ENCODE data around the gene FHL3.

The FHL3 gene

DNA sequence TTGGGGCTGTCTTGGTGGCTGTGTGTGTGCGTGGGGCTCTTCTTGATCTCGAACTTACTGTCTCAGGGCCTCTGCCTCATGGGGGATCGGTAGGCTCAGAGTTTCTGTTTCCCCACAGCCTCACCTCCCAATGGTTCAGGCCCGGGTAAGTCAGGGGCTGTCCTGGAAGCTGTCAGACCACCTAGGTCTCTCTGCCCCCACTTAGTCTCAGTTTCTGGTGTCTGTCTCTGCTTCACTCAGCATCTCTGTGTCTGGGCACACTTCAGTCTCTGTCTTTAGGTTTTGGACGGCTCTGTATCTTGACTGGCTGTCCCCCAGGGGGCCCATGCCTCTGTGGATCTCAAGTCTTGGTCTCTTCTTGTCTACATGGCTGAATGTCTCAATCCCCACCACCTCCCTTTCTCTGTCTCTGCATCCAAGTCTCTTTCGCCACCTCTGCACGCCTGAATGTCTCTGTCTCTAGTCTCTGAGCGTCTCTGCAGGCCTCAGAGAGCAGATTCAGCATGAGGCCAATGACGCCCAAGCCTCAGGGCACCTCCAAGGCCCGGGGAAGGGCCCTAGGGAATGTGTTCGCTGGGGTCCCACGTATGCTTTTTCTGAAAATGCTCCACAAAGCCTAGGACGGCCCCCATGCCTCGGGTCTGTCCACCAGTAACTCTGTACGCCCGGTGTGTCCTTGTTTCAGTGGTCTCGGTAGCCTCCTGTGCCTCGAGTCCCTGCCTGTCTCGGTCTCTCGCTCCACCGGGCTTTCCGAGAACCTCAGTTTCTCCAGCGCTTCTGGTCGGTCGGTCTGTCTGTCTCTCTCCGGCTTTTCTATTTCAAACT lies 818 bp downstream of the FHL3 start:
- TF ChIP-seq, protein P1, sequence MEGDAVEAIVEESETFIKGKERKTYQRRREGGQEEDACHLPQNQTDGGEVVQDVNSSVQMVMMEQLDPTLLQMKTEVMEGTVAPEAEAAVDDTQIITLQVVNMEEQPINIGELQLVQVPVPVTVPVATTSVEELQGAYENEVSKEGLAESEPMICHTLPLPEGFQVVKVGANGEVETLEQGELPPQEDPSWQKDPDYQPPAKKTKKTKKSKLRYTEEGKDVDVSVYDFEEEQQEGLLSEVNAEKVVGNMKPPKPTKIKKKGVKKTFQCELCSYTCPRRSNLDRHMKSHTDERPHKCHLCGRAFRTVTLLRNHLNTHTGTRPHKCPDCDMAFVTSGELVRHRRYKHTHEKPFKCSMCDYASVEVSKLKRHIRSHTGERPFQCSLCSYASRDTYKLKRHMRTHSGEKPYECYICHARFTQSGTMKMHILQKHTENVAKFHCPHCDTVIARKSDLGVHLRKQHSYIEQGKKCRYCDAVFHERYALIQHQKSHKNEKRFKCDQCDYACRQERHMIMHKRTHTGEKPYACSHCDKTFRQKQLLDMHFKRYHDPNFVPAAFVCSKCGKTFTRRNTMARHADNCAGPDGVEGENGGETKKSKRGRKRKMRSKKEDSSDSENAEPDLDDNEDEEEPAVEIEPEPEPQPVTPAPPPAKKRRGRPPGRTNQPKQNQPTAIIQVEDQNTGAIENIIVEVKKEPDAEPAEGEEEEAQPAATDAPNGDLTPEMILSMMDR (IDR thresholded peaks at IDR 0.05; ENCODE audit: insufficient read depth, low read length): no peak
- TF ChIP-seq POLR2AphosphoS5 (IDR thresholded peaks at IDR 0.05; ENCODE audit: low read depth): 0 out of 2 replicates have a peak, but pooled peaks have one; percentile 38
- Histone ChIP-seq H3K27ac (replicated peaks) (peak overlapping the region; percentile 73), H3K27me3 (ENCODE audit: insufficient read depth, poor library complexity, severe bottlenecking) (no peaks in the 10 kb centered on the region), H3K4me3 (replicated peaks; ENCODE audit: insufficient read depth, low read length) (peak overlapping the region; percentile 60)
- DNase-seq (ENCODE audit: low read depth in 1 of 2, low spot score in 1 of 2): peak in 1 of 2 experiments; percentile 51

DNA sequence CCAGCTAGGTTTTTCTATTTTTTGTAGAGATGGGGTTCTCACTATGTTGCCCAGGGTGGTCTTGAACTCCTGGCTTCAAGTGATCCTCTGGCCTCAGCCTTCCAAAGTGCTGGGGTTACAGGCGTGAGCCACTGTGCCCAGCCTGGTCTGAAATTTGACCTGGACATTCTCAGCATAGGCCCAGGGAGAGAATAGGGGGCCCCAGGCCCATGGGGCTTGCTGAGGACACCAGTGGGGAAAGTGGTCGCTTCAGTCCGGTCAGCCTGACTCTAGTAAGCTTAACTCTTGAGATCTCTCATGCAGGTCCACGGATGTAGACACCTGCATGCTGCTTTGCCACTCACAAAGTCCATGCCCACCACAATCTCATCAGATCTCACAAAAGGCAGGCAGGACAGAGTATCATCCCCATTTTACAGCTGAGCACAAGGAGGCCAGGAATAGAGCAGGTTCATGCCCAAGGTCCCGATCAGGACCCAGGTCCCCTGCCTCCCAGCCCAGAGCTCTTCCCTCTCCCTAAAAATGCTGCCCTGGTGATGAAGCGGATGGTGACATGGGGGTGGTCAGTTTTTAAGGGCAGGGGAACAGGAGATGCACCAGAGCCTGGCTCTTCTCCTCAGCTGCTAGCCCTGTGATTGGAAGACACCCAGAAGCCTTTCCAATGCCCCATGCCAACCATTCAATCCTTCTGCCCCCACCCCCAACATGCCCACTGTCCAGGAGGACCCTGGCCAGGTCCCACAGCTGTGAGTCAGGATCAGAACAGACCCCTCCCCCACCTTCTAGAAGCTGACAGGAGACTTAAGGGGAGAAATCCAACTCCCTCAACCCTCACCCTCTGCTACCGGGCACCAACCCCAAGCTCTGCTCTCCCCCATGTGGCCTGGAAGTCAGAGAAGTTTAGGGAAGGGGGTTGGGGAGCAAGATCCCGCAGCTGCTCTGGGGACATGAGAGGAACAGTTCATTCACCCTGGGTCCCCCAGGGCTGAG lies 1.8 kb downstream of the FHL3 start:
- DNase-seq (ENCODE audit: low read depth in 1 of 2, low spot score in 1 of 2): no peak
- Histone ChIP-seq H3K27ac (replicated peaks) (peak overlapping the region; percentile 73), H3K27me3 (ENCODE audit: insufficient read depth, poor library complexity, severe bottlenecking) (no peaks in the 10 kb centered on the region), H3K4me3 (replicated peaks; ENCODE audit: insufficient read depth, low read length) (peak overlapping the region; percentile 60)
- TF ChIP-seq, protein P1 (IDR thresholded peaks at IDR 0.05; ENCODE audit: insufficient read depth, low read length): no peak
- peak; percentile 24; the same call in 1 of the 2 replicates for TF ChIP-seq SPI1 (IDR thresholded peaks at IDR 0.05; ENCODE audit: borderline replicate concordance, low read depth)

DNA sequence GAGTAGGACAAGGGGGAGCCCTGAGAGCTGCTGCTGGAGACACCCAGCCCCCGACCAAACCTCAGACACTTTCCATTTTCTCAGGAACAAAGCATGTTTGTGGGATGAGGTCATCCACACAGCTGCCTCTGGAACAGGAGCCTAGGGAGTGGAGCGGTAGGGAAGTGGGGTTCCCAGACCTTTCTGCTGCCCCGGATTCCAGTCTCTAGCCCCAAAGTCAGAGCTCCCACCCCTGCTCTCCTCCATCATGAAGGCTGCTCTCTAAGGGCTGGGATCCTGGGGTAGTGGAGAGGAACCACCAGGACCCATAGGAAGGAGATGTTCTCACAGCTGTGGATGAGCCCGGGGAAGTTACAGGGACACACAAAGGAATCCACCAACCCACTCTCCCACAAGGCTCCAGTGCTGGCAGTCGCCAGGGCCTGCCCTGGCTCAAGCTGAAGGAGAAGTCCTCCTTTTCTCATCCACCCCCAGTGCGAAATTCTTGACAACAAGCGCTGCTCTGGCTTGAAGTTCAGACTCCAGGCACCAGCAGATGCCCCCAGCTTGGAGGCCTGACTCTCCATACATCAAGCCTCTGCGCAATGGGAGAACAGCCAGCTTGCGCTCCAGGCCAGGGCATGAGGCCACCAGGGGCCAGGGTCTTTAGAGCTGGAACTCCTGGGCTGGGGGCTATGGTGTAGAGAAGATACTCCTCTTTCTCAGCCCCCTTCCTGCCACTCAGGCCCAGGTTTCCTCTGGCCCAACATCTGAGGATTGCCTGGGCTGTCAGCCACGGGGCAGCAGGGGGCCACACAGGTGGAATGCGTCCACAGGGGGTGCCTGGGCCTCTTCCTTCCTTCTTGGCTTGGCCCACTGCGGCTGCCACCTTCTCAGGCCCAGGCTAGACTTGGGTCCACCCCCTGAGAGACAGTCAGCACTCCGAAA lies 4.5 kb downstream of the FHL3 start:
- peak; percentile 14; the same call in 1 of the 2 replicates for TF ChIP-seq POLR2AphosphoS5 (IDR thresholded peaks at IDR 0.05; ENCODE audit: low read depth)
- no peak for TF ChIP-seq SPI1 (IDR thresholded peaks at IDR 0.05; ENCODE audit: borderline replicate concordance, low read depth)
- TF ChIP-seq, protein P1 (IDR thresholded peaks at IDR 0.05; ENCODE audit: insufficient read depth, low read length): no peak
- TF ChIP-seq, protein P2, sequence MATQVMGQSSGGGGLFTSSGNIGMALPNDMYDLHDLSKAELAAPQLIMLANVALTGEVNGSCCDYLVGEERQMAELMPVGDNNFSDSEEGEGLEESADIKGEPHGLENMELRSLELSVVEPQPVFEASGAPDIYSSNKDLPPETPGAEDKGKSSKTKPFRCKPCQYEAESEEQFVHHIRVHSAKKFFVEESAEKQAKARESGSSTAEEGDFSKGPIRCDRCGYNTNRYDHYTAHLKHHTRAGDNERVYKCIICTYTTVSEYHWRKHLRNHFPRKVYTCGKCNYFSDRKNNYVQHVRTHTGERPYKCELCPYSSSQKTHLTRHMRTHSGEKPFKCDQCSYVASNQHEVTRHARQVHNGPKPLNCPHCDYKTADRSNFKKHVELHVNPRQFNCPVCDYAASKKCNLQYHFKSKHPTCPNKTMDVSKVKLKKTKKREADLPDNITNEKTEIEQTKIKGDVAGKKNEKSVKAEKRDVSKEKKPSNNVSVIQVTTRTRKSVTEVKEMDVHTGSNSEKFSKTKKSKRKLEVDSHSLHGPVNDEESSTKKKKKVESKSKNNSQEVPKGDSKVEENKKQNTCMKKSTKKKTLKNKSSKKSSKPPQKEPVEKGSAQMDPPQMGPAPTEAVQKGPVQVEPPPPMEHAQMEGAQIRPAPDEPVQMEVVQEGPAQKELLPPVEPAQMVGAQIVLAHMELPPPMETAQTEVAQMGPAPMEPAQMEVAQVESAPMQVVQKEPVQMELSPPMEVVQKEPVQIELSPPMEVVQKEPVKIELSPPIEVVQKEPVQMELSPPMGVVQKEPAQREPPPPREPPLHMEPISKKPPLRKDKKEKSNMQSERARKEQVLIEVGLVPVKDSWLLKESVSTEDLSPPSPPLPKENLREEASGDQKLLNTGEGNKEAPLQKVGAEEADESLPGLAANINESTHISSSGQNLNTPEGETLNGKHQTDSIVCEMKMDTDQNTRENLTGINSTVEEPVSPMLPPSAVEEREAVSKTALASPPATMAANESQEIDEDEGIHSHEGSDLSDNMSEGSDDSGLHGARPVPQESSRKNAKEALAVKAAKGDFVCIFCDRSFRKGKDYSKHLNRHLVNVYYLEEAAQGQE (IDR thresholded peaks at IDR 0.05; ENCODE audit: insufficient replicate concordance, low read depth): no peak
- TF ChIP-seq GABPA (IDR thresholded peaks at IDR 0.05; ENCODE audit: low read depth): no peak
- peak in 1 of 2 experiments; percentile 47 for DNase-seq (ENCODE audit: low read depth in 1 of 2, low spot score in 1 of 2)
- no peaks in the 10 kb centered on the region for H3K27me3 ChIP-seq (ENCODE audit: insufficient read depth, poor library complexity, severe bottlenecking)
- H3K4me3 ChIP-seq (replicated peaks; ENCODE audit: insufficient read depth, low read length): no peak overlapping the region
- peak overlapping the region; percentile 80 for H3K27ac ChIP-seq (replicated peaks)

DNA sequence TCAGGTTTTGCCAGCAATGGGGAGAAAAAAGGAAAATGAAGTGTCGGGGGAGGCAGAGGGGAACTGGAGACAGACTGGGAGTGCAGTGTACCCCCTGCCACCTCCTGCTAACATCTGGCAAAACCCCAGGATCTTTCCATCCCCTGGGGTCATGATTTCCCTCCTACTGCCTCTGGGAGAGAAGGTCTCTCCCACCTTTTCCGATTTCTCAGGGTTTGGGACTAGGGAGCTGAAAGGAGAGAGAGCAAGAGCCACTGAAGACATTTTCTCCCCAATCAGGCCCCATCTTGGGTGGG lies 5.1 kb downstream of the FHL3 start:
- Histone ChIP-seq H3K27me3 (ENCODE audit: insufficient read depth, poor library complexity, severe bottlenecking) (no peaks in the 10 kb centered on the region), H3K4me3 (replicated peaks; ENCODE audit: insufficient read depth, low read length) (no peak overlapping the region), H3K27ac (replicated peaks) (peak overlapping the region; percentile 80)
- no peak for DNase-seq (ENCODE audit: low read depth in 1 of 2, low spot score in 1 of 2)
- TF ChIP-seq, protein P1 (IDR thresholded peaks at IDR 0.05; ENCODE audit: insufficient read depth, low read length): no peak
- peak; percentile 24; the same call in 1 of the 2 replicates for TF ChIP-seq SPI1 (IDR thresholded peaks at IDR 0.05; ENCODE audit: borderline replicate concordance, low read depth)

Data from HL-60 (cell line).